GM21529 (cell line): Measurements from ENCODE around the gene CADM3.
A peak's percentile ranks its signal among the peaks of the same experiment; 100 is the strongest.

Experiments
- ATAC-seq: cut with Tn5 transposase; IDR thresholded peaks from one replicate; pipeline ENCODE4 v1.9.1; 2021; ENCODE audit not compliant: unreplicated experiment

CADM3 gene

GRCh38 chr1:159171254-159171687, at the start of gene CADM3:
Gene CADM3 (plus strand): TSS chr1:159171615. CDS start chr1:159171766, 151 bp downstream.
- no peak for ATAC-seq

GRCh38 chr1:159122005-159122621, 49.3 kb upstream of the CADM3 start:
- peak; percentile 81 for ATAC-seq

- no peak for ATAC-seq
These were observed 47.8 kb upstream of the CADM3 start for GRCh38 chr1:159123587-159123986.

GRCh38 chr1:159132271-159132881, 39.0 kb upstream of the CADM3 start:
- ATAC-seq: no peak

DNA sequence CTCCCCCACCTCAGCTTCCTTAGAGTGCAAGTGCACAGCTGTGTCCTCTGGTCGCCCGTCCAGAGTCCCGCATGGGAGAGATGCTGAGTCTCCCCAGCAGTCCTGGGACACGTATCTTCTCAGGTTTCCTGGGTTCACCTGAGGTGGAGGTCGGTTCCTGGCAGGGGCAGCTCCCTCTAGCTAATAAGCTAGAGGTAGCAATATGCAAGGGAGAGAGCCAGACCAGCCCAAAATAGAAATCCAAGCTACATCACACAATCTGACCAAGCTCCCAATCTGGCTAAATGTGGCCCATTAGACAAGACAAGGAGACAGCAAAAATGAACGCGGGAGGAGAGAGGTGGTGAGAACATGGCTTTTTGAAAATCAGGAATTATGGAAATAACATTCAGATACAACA, 30.9 kb upstream of the CADM3 start:
- no peak for ATAC-seq

DNA sequence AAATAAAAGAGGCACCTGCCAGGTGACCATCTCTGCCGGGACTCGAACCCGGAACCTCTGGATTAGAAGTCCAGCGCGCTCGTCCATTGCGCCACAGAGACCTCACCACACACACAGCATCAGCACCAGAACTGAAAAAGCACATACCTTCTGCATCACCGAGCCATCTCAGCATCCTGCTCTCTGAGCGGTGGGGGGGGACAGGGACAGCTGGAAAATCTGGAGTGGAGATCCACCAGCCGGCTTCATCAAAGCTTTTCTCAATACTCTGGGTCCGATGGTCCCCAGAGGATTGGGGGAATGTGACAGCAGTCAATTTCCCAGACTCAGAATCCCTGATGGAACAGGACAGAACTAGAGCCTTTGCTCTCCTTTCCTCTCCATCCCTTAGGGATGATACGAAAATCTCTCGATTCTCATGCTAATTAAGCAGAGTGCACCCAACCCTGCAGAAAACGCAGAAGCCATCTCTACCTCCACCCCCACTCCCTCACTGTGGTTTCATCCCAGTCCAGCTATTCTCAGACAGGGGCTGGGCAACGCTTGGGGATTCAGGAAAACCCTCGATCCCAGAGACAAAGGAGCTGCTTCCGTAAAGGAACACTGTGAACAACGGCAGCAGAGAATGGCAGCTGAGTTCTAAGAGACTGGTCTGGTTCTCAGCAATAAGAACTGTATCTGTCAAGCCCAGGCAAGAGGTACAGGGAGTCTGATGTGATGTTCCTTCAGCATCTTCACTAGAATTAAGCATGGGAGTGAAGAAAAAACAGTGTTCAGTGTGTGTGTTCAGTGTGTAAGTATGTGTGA, 29.6 kb upstream of the CADM3 start:
- ATAC-seq: no peak

DNA sequence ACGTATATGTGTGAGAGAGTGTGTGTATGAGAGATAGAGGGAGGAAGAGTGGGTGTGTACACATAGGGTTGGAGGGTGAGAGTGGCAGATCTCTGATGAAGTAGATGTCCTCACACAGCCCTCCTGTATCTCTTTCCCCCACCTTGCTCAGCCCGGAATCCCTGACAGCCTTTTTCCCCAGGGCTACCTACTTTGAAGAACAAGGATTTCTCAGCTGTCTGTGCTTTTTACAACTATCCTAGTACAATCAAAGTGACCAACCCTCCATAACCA, 29.1 kb upstream of the CADM3 start:
- no peak for ATAC-seq

GRCh38 chr1:159142726-159143510, 28.5 kb upstream of the CADM3 start:
- ATAC-seq: no peak

- no peak for ATAC-seq
These were observed 26.8 kb upstream of the CADM3 start for GRCh38 chr1:159144571-159144970.

DNA sequence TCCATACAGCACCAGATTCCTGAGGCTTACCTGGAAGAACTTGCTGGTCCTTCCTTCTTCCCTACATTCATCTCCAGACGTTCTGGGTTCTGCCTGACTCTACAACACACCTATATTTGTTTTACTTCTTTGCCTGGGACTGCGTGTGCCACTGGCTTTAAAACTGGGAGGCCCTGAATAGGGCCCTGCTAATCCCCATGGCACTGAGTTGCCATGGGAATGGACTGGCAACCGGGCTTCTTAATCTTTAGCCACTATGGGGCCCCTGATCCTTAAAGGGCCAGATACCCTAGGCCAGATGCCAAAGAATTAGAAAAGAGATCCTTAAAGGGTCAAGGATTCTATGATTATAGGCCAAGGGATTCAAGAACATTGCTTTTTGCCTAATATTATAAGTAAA, 24.4 kb upstream of the CADM3 start:
- no peak for ATAC-seq

DNA sequence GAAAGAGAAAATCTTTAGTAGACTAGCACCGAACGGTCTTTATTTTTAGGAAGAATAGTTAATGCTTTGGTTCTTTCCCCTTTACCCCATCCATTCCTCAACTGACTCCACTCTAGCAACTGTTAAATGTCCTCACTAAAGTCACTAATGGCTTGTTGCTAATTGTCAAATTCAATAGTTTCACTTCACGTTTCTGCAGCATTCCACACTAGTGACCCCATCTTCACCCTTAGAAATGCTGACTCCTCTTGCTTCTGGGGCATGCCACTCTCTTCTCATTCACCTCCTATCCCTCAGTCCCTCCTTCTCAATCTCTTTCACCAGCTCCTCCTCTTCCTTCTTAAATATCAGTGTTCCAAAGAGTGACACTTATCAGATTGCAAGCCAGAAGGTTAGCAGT, 19.4 kb upstream of the CADM3 start:
- ATAC-seq: no peak

DNA sequence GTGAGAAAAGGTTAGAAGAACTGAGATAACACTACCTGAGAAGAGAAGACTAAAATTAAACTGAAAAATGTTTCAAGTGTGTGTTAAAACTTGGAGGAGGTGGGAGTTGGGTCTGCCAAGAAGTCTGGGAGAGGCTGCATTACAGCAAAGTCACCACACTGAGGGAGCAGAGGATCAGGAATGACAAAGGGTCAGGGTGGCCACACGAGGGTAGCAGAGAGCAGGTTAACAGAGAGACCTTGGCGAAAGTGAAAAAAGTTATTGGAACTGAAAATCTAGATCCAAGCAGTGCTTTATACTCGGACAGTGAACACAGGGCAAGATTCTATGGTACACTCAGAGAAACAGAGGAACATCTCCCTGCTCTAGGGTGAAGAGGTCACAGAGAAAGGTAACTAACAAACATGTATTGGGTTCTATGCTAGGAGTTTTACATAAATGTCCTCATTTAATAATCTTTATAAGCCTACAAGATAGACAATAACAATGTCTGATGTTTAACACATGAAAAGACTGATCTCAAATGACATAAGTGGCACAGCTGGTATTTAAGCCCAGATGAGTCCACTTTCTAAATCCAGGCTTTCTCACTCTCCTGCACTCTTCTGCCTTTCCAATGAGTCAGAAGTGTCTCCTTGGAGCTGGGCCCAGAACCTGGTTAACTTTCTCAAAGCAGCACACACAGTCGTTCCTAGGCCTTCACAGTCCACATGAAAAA, 10.3 kb upstream of the CADM3 start:
- peak; percentile 96 for ATAC-seq

DNA sequence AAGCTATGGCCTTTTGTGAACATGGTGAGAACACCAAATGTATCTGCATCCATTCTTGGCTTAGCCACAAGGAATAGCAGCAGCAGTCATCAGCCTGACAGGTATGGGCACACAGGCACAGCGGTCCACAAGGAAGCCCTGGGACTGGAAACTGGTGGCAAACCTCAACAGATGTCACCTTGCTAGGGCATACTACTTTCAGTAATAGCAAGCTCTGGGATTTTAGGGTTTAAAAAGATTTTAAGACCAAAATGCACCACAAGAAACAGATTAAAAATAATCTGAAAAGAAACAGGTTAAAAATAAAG, 9.7 kb upstream of the CADM3 start:
- ATAC-seq: no peak

GRCh38 chr1:159162516-159163265, 8.7 kb upstream of the CADM3 start:
- ATAC-seq: no peak

DNA sequence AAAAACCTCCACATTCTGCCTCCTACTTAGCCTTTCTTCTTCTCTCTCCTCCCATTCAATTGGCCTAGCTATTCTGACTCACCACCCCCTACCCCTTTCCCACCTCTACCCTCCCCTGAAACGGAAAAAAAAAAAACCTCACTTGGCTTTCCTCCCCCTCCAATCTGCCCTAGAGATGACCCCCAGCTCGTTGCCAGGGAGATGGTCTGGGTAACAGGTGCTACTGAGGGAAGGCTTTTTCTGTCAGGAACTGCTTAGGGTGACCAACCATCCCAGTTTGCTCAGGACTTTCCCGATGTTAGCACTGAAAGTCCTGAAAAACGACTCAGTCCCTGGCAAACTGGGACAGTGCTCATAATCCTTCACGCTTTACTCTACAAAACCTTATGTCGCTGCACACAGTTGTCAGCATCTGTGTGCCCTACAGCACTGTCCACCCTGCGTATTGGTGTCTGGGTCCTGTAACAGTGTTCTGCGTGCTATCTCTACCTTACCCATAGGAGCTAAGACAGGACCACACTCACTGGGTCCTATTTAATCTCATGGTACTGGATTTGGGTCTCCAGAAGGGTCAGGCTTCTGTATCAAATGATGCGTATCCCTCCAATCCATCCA, 7.7 kb upstream of the CADM3 start:
- ATAC-seq: no peak

DNA sequence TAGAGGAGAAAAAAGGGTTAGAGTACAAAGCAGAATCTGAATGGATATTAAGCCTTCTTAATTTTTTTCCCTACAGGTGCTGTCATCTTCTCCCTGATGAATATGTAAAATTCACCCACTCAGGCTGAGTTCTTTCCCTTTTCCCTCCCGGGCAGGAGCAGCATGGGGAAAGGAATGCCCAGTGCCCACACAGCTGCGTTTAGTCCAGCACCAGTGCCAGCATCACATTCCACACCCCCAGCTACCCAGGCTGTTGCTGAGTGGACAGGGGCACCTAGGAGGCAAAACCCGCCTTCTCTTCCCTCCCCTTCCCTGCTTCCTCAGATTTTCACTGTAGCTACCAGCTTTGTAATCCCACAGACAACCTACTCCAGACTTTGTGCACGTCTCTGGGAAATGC, 3.4 kb upstream of the CADM3 start:
- no peak for ATAC-seq

GRCh38 chr1:159170639-159171038, 776 bp upstream of the CADM3 start:
- ATAC-seq: no peak

DNA sequence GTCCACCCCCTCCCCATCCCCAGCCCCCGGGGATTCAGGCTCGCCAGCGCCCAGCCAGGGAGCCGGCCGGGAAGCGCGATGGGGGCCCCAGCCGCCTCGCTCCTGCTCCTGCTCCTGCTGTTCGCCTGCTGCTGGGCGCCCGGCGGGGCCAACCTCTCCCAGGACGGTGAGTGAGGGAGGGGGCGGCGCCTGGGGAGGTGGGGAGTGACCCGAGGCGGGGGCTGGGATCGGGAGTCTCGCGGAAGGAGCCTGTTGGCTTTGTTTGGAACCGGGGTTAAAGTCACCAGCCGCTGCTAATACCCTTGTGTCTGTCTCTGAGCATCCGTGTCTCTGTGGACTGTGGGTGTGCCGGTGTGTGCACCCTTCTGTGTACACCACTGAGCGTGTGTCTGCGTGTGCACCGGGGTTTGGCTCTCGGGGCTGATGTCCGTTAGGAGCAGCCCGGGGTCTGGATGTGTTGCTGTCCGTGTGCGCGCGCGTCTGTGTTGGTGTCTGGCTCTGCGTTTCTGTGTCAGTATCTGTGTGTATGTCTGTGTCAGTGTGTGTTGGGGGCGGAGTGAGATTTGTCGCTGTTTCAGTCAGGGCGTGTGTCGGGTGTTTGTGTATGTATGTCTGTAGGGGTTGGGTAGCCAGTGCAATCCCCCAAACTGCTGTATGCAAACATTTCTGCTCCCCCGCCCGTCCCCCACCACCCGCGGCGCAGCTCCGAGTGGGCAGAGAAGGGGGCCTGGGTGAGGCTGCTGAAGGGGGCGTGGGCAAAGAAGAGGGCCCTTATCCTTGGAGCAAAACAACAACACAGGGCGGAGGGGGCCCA, 480 bp downstream of the CADM3 start:
- ATAC-seq: no peak

- no peak for ATAC-seq
These were observed 1.3 kb downstream of the CADM3 start for GRCh38 chr1:159172614-159173291.
